ENCODE results near the gene PARP15.
A peak's percentile ranks its signal among the peaks of the same experiment; 100 is the strongest.
"Not testable (repeated sequence)": the region's sequence is repeated elsewhere in the genome, so short reads cannot be mapped to it uniquely, and the experiment has no call there.

The PARP15 gene

DNA sequence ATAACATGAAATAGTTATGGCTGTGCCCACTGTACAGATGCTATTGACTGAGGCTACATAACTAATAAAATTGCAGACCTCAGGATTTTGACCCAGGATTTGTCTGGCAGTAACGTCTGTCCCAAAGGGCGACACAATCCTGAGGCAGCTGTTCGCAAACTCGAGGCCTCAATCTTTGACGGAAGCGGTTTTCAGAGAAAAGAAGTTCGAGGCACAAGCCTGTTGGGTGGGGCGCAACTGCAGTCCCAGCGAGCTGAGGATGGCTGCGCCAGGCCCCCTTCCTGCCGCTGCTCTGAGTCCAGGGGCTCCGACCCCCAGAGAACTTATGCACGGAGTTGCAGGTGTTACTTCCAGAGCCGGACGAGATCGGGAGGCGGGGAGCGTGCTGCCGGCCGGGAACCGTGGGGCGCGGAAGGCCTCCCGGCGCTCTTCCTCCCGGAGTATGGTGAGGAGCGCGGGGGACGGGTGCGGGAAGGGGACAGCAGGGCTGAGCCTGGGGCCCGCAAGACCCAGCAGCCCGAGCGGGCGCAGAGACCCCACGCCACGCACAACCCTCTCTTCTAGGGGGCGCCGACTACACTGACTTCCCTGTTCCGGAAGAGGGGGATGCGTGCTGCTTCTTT, at the start of gene PARP15:
Gene PARP15, plus strand, starts transcription at position 242 of the 623 bp plus-strand sequence. Its CDS starts 18 bp downstream, at position 260.
- peak in 1 of 3 experiments; percentile 32 for DNase-seq (ENCODE audit: low read depth in 2 of 3, low spot score in 2 of 3)

DNA sequence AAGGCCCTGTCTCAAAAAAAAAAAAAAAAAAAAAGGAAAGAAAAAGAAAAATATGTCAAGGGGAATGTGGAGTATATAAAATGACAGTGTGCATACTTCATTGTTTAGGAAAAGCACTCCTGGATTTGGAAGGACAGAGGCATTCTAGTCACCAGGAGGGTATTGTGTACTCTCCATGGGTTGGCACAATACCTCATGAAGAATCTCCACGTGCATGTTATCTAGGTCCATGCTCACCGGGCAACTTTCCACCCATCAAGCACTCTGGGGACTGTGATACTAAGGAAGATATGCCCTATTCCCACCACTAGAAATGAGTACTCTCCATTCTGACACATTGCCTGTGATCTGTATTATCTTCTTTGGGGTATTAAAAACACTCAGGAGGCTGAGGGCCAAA, 47.3 kb upstream of the PARP15 start:
- no peak for DNase-seq (ENCODE audit: low read depth in 2 of 3, low spot score in 2 of 3)

GRCh38 chr3:122533480-122533879, 44.0 kb upstream of the PARP15 start:
- DNase-seq (ENCODE audit: low read depth in 2 of 3, low spot score in 2 of 3) = no peak

GRCh38 chr3:122533931-122534334, 43.5 kb upstream of the PARP15 start:
- DNase-seq (ENCODE audit: low read depth in 2 of 3, low spot score in 2 of 3) = peak in 2 of 3 experiments; percentile 9 to 10

- DNase-seq (ENCODE audit: low read depth in 2 of 3, low spot score in 2 of 3) = no peak
Observed at GRCh38 chr3:122535964-122536631, 41.4 kb upstream of the PARP15 start.

DNA sequence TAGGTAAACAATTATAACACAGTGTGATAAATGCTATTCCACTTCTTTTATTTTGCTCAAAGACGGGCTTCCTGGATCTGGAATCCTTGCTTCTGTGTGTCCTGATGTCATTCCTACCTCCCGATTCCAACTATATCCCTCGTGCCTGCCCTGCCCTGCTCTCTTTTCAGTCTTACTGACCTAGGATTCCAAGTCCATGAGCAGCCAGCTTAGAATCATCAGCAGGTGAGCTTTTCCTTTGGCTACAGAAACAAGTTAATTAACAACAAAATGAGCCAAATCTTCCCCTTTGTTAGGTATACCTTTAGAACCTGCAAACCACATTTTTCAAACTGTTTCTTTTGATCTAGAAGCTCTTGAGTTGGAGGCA, 40.8 kb upstream of the PARP15 start:
- DNase-seq (ENCODE audit: low read depth in 2 of 3, low spot score in 2 of 3) = no peak

DNA sequence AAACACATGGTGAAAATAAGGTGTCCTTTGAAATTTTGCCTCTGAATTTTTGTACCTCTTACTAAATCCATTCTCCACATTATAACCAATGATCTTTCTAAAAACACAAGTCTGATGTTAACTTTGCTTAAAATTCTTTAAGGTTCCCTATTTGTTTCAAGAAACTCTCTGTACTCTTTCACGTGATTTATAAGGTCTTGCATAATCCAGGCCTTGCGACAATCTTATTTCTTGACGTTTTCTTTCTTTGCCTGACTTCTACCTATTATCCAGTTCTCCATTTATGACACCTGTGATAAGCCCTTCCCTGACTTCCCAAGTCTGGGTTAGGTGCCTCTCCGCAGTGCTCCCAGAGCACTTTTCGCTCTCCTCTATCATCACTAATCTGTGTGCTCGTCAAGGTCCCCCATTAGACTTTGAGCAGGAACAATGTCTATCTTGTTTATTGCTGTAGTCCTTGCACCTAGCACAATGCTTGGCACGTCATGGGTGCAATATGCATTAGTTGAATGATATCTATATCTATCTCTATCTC, 38.4 kb upstream of the PARP15 start:
- no peak for DNase-seq (ENCODE audit: low read depth in 2 of 3, low spot score in 2 of 3)

DNA sequence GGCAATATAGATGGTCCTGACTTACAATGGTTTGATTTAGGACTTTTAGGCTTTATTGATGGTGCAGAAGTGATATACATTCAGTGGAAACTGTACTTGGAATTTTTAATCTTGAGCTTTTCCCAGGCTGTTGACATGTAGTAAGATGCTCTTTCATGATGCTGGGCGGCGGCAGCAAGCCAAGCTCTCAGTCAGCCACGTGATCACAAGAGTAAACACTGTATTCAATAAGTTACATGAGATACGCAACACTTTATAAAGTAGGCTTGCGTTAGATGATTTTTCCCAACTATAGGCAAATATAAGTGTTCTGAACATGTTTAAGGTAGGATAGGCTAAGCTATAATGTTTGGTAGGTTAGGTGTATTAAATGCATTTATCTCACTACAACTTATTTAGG, 31.3 kb upstream of the PARP15 start:
- DNase-seq (ENCODE audit: low read depth in 2 of 3, low spot score in 2 of 3) = no peak

- no peak for DNase-seq (ENCODE audit: low read depth in 2 of 3, low spot score in 2 of 3)
Observed at GRCh38 chr3:122548076-122548475, 29.4 kb upstream of the PARP15 start.

- DNase-seq (ENCODE audit: low read depth in 2 of 3, low spot score in 2 of 3) = no peak
Observed at GRCh38 chr3:122548619-122549018, 28.8 kb upstream of the PARP15 start.

- no peak for DNase-seq (ENCODE audit: low read depth in 2 of 3, low spot score in 2 of 3)
Observed at GRCh38 chr3:122553171-122553570, 24.3 kb upstream of the PARP15 start.

GRCh38 chr3:122555275-122556071, 22.0 kb upstream of the PARP15 start:
- no peak for DNase-seq (ENCODE audit: low read depth in 2 of 3, low spot score in 2 of 3)

GRCh38 chr3:122557356-122557755, 20.1 kb upstream of the PARP15 start:
- no peak for DNase-seq (ENCODE audit: low read depth in 2 of 3, low spot score in 2 of 3)

DNA sequence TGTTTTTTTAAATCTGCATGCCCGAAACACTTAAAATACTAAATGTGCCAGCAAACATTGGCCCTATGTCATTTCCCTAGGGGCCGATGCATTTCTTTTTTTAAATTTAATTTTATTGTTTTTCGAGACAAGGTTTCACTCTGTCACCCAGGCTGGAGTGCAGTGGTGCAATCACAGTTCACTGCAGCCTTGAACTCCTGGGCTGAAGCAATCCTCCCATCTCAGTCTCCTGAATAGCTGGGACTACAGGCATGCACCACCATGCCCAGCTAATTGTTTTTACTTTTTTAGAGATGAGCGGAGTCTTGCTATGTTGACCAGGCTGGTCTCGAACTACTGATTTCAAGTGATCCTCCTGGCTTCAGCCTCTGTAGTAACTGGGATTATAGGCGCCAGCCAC, 18.8 kb upstream of the PARP15 start:
- DNase-seq (ENCODE audit: low read depth in 2 of 3, low spot score in 2 of 3) = no peak

GRCh38 chr3:122559906-122560305, 17.5 kb upstream of the PARP15 start:
- DNase-seq (ENCODE audit: low read depth in 2 of 3, low spot score in 2 of 3) = no peak

DNA sequence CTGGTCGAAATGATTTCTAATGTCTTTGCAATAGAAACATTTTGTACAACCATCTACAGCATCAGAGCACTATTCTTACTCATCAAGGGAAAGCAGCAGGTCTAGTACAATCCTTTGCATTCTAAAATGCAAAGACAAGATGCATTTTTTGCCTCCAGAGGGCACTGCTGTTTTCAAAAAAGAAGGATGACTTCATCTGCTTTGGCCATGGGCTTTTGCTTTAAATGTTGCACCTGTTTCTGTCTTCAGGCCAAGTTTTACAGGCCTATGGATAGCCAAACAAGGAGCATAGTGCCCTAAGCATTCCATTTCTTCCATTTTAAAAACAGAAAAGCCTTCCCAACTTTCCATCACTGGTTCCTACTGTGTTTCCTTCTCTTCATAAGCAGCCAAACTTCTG, 16.8 kb upstream of the PARP15 start:
- DNase-seq (ENCODE audit: low read depth in 2 of 3, low spot score in 2 of 3) = no peak

GRCh38 chr3:122562923-122563716, 14.3 kb upstream of the PARP15 start:
- no peak for DNase-seq (ENCODE audit: low read depth in 2 of 3, low spot score in 2 of 3)

DNA sequence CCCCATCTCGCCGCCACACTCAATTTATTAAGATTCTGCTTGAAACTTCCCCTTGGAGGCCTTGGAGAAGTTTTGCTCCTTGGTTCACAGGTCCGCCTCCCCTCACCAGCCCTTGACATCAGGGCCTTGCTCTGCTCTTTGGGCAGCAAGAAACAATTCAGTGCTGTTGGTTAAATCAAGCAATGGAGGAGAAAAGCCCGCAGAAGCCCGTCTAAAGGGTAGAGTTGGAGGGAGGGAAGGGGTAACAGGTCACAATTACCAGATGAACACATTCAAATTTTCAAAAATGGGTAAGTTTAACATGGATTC, 13.8 kb upstream of the PARP15 start:
- DNase-seq (ENCODE audit: low read depth in 2 of 3, low spot score in 2 of 3) = no peak

GRCh38 chr3:122564155-122564912, 13.1 kb upstream of the PARP15 start, which contains the start of the genes DTX3L and PARP9:
TSS of gene DTX3L (plus strand) at chr3:122564338. CDS start at chr3:122564427, 89 bp downstream.
TSS of gene PARP9 (minus strand) at chr3:122564300. CDS start at chr3:122559620, 4,680 bp downstream.
- DNase-seq (ENCODE audit: low read depth in 2 of 3, low spot score in 2 of 3) = peak; percentile 42 to 52 (median 47)

DNA sequence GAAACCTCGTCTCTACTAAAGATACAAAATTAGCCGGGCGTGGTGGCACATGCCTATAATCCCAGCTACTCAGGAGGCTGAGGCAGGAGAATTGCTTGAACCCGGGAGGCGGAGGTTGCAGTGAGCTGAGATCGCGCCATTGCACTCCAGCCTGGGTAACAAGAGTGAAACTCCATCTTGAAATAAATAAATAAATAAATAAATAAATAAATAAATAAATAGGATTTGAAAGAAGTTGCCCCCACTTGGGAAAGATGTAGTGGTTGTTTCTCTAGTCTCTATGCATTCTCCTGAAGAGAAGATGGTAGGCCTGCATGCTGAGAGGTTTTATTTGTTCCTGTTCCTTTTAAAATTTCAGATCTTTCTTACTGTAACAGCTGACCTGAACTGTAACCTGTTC, 9.3 kb upstream of the PARP15 start:
- DNase-seq (ENCODE audit: low read depth in 2 of 3, low spot score in 2 of 3) = not testable (repeated sequence)
